ENCODE data around the gene ASTN1.

Gene ASTN1

GRCh38 chr1:176934370-176934769, 230.1 kb downstream of the ASTN1 start:
- no peaks in the 10 kb centered on the region for H3K9me3 ChIP-seq (ENCODE audit: insufficient read depth, low read depth, low read length)
- no peaks in the 10 kb centered on the region for H3K79me2 ChIP-seq (ENCODE audit: insufficient read depth, low read length)
- H3K4me3 ChIP-seq (ENCODE audit: low read length, poor library complexity, severe bottlenecking), result no peak overlapping the region
- no peak overlapping the region for H3K4me2 ChIP-seq (ENCODE audit: low read depth, low read length, poor library complexity, severe bottlenecking)
- no peak overlapping the region for H3K9ac ChIP-seq (ENCODE audit: low read depth, low read length, poor library complexity, severe bottlenecking)
- H3K4me1 ChIP-seq (ENCODE audit: insufficient read depth, low read length, poor library complexity, severe bottlenecking), result no peaks in the 10 kb centered on the region
- TF ChIP-seq CTCF (conservative IDR thresholded peaks at IDR 0.05; ENCODE audit: low read length) (no peak), EZH2phosphoT487 (IDR thresholded peaks at IDR 0.05; ENCODE audit: borderline replicate concordance) (no peak)
- H3F3A ChIP-seq (ENCODE audit: low read depth), result no peaks in the 10 kb centered on the region
- no peaks in the 10 kb centered on the region for H3K27me3 ChIP-seq (ENCODE audit: insufficient read depth, low read length, poor library complexity, severe bottlenecking)
- H3K9me2 ChIP-seq (replicated peaks; ENCODE audit: low read depth, low read length), result no peaks in the 10 kb centered on the region
- no peaks in the 10 kb centered on the region for H3K36me3 ChIP-seq (ENCODE audit: insufficient read depth, low read length)
- no peak overlapping the region for H2AFZ ChIP-seq (ENCODE audit: low read length)
- H4K20me1 ChIP-seq (ENCODE audit: insufficient read depth, low read length, poor library complexity, severe bottlenecking), result no peaks in the 10 kb centered on the region

DNA sequence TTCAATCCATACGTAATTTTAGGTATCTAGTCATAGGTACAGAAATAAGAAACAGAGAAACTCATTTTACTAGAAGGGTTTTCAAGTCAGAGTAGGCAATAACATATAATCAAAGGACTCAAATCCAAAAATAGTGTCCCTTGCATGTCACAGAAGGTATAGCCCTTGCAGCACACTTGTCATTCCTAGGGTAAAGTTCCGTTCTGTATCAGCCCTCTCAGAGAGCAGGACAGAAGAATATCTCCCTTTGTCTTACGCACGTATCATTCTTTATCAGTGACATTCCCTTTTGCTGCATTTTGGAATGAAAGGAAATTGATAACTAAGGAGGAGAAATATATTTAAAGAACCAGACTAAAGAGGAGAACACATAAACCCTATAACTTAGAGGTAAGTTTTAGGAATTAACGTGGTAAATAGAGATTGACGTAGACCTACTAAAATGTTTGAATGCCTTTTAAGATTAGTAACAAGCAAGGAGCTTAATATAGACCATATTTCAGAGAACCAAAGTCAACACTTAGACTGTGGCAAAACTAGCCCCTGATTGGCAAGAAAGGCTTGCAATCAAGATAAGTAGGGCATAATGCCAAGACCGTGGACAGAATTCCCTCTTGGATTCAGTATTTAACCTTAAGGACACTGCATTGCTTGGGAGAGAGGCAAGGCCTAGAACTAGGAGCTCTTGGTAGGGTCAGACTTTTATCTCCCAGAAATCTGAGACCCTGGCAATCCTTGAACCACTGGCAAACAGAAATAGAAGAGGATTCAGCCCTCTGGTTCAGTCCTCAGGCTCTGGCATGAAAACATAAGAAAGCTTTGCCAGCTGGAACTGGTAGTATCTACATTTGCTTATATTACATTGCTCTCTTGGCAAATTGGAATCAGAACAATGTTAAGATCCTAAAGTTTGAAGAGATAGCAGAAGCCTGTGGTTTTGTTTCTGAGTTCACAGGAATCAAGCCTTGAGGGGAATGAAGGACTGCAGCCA, 232.1 kb downstream of the ASTN1 start:
- Histone ChIP-seq H3F3A (ENCODE audit: low read depth) (no peaks in the 10 kb centered on the region), H3K9ac (ENCODE audit: low read depth, low read length, poor library complexity, severe bottlenecking) (no peak overlapping the region), H3K27me3 (ENCODE audit: insufficient read depth, low read length, poor library complexity, severe bottlenecking) (no peaks in the 10 kb centered on the region), H3K4me1 (ENCODE audit: insufficient read depth, low read length, poor library complexity, severe bottlenecking) (no peaks in the 10 kb centered on the region), H3K36me3 (ENCODE audit: insufficient read depth, low read length) (no peaks in the 10 kb centered on the region), H2AFZ (ENCODE audit: low read length) (no peak overlapping the region), H3K4me3 (ENCODE audit: low read length, poor library complexity, severe bottlenecking) (no peak overlapping the region), H3K4me2 (ENCODE audit: low read depth, low read length, poor library complexity, severe bottlenecking) (no peak overlapping the region), H3K79me2 (ENCODE audit: insufficient read depth, low read length) (no peaks in the 10 kb centered on the region), H4K20me1 (ENCODE audit: insufficient read depth, low read length, poor library complexity, severe bottlenecking) (no peaks in the 10 kb centered on the region), H3K9me2 (replicated peaks; ENCODE audit: low read depth, low read length) (no peaks in the 10 kb centered on the region), H3K9me3 (ENCODE audit: insufficient read depth, low read depth, low read length) (no peaks in the 10 kb centered on the region)
- TF ChIP-seq CTCF (conservative IDR thresholded peaks at IDR 0.05; ENCODE audit: low read length) (no peak), EZH2phosphoT487 (IDR thresholded peaks at IDR 0.05; ENCODE audit: borderline replicate concordance) (no peak)

GRCh38 chr1:176931526-176931925, 233.0 kb downstream of the ASTN1 start:
- H3K4me3 ChIP-seq (ENCODE audit: low read length, poor library complexity, severe bottlenecking), result no peak overlapping the region
- no peaks in the 10 kb centered on the region for H3K9me2 ChIP-seq (replicated peaks; ENCODE audit: low read depth, low read length)
- no peaks in the 10 kb centered on the region for H3K27me3 ChIP-seq (ENCODE audit: insufficient read depth, low read length, poor library complexity, severe bottlenecking)
- no peak overlapping the region for H3K9ac ChIP-seq (ENCODE audit: low read depth, low read length, poor library complexity, severe bottlenecking)
- H3K4me2 ChIP-seq (ENCODE audit: low read depth, low read length, poor library complexity, severe bottlenecking), result no peak overlapping the region
- no peak for TF ChIP-seq EZH2phosphoT487 (IDR thresholded peaks at IDR 0.05; ENCODE audit: borderline replicate concordance)
- TF ChIP-seq CTCF (conservative IDR thresholded peaks at IDR 0.05; ENCODE audit: low read length), result no peak
- no peaks in the 10 kb centered on the region for H3K36me3 ChIP-seq (ENCODE audit: insufficient read depth, low read length)
- H3K79me2 ChIP-seq (ENCODE audit: insufficient read depth, low read length), result no peaks in the 10 kb centered on the region
- no peaks in the 10 kb centered on the region for H4K20me1 ChIP-seq (ENCODE audit: insufficient read depth, low read length, poor library complexity, severe bottlenecking)
- H3K4me1 ChIP-seq (ENCODE audit: insufficient read depth, low read length, poor library complexity, severe bottlenecking), result no peaks in the 10 kb centered on the region
- no peaks in the 10 kb centered on the region for H3F3A ChIP-seq (ENCODE audit: low read depth)
- H2AFZ ChIP-seq (ENCODE audit: low read length), result no peak overlapping the region
- H3K9me3 ChIP-seq (ENCODE audit: insufficient read depth, low read depth, low read length), result no peaks in the 10 kb centered on the region

All from Loucy (cell line).